Upper lobe of left lung (tissue), 4 donors: ENCODE data around the gene IRF4.

Source experiments
- EP300 ChIP-seq, 4 donors: sonication (generic); formaldehyde crosslinking; IDR thresholded peaks; one replicate each; pipeline ENCODE4 v1.5.1; 2017; ENCODE audit warnings: antibody characterized with exemption in 4 of 4, control low read depth in 2 of 4
- POLR2A ChIP-seq, 4 donors: fragments of 450-650 bp; IDR thresholded peaks; one replicate each; pipeline ENCODE4 v1.5.1; 2016 to 2017; ENCODE audit warnings: antibody characterized with exemption in 4 of 4, mild to moderate bottlenecking in 2 of 4
- POLR2AphosphoS5 ChIP-seq, 2 donors: sonication (generic); formaldehyde crosslinking; IDR thresholded peaks; one replicate each; pipeline ENCODE4 v1.5.1; 2017; ENCODE audit warnings: antibody characterized with exemption in 2 of 2
- TF ChIP-seq, protein P1 (sequence below), 6 experiments: fragments of 450-650 bp in 4 of 6; fragments of 200-600 bp in 2 of 6; sonication (generic) in 2 of 6; IDR thresholded peaks; one replicate each; pipeline ENCODE4 v1.5.1; 2016 to 2019; ENCODE audit warnings: antibody characterized with exemption in 6 of 6

DNA sequence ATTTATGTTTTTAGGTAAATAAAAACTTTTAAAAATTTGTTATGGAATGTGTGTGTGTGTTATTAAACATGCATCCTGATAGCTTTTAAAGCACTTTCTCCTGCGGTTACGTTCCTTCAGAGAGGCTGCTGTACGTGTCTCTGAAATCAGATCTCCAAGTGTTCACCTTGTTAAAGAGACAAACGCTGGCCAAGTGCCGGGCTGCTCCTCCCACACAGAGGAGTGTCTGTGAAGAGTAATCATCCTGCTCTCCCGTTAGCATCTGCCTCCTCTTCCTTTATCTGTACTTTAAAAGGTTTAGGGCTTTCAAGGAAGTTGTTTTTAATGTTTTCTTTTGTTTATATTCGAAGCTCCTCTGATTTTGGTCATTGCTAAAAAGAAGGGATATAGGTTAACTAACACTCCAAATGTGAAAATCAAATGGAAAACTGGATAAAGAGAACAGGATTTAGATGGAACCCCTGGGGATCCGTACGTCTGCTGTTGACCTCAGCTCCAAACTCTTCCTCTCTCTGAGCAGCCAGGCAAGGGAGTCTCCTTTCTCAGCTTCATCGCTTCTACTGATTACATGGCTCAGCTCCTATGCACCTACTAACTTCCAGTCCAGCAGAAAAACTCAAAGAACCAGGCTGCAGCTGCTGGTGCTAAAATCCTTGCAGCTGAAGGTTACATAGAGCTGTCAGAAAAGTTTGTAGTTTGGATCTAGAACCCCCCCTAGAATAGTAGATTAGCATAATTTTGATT lies 20.0 kb downstream of the IRF4 start:
- TF ChIP-seq, protein P1, sequence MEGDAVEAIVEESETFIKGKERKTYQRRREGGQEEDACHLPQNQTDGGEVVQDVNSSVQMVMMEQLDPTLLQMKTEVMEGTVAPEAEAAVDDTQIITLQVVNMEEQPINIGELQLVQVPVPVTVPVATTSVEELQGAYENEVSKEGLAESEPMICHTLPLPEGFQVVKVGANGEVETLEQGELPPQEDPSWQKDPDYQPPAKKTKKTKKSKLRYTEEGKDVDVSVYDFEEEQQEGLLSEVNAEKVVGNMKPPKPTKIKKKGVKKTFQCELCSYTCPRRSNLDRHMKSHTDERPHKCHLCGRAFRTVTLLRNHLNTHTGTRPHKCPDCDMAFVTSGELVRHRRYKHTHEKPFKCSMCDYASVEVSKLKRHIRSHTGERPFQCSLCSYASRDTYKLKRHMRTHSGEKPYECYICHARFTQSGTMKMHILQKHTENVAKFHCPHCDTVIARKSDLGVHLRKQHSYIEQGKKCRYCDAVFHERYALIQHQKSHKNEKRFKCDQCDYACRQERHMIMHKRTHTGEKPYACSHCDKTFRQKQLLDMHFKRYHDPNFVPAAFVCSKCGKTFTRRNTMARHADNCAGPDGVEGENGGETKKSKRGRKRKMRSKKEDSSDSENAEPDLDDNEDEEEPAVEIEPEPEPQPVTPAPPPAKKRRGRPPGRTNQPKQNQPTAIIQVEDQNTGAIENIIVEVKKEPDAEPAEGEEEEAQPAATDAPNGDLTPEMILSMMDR (IDR thresholded peaks at IDR 0.05): no peak
- TF ChIP-seq POLR2A (IDR thresholded peaks at IDR 0.05): no peak
- TF ChIP-seq EP300 (IDR thresholded peaks at IDR 0.05): no peak
- no peak for TF ChIP-seq POLR2AphosphoS5 (IDR thresholded peaks at IDR 0.05)
